ENCODE results near the gene ZPLD1.

Gene ZPLD1

GRCh38 chr3:102434715-102435114, at the start of gene ZPLD1:
Gene ZPLD1 (plus strand): TSS chr3:102435015. CDS start chr3:102438488, 3,473 bp downstream.
- TF ChIP-seq, protein P1, sequence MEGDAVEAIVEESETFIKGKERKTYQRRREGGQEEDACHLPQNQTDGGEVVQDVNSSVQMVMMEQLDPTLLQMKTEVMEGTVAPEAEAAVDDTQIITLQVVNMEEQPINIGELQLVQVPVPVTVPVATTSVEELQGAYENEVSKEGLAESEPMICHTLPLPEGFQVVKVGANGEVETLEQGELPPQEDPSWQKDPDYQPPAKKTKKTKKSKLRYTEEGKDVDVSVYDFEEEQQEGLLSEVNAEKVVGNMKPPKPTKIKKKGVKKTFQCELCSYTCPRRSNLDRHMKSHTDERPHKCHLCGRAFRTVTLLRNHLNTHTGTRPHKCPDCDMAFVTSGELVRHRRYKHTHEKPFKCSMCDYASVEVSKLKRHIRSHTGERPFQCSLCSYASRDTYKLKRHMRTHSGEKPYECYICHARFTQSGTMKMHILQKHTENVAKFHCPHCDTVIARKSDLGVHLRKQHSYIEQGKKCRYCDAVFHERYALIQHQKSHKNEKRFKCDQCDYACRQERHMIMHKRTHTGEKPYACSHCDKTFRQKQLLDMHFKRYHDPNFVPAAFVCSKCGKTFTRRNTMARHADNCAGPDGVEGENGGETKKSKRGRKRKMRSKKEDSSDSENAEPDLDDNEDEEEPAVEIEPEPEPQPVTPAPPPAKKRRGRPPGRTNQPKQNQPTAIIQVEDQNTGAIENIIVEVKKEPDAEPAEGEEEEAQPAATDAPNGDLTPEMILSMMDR (IDR thresholded peaks at IDR 0.05; ENCODE audit: low read depth, low read length), result no peak
- in situ Hi-C loops (cut with HindIII; ENCODE audit: low sequenced_read_pairs), result no loop called here
- H3K4me3 ChIP-seq (ENCODE audit: low read depth, low read length), result no peak within 1 kb of the TSS
- DNase-seq (ENCODE audit: low read depth, low spot score), result no peak

- H3K4me3 ChIP-seq (ENCODE audit: low read depth, low read length), result no peak overlapping the region
- TF ChIP-seq, protein P1 (IDR thresholded peaks at IDR 0.05; ENCODE audit: low read depth, low read length), result no peak
- DNase-seq (ENCODE audit: low read depth, low spot score), result no peak
- in situ Hi-C loops (cut with HindIII; ENCODE audit: low sequenced_read_pairs), result no loop called here
Measured at GRCh38 chr3:102390171-102390864, 44.5 kb upstream of the ZPLD1 start.

DNA sequence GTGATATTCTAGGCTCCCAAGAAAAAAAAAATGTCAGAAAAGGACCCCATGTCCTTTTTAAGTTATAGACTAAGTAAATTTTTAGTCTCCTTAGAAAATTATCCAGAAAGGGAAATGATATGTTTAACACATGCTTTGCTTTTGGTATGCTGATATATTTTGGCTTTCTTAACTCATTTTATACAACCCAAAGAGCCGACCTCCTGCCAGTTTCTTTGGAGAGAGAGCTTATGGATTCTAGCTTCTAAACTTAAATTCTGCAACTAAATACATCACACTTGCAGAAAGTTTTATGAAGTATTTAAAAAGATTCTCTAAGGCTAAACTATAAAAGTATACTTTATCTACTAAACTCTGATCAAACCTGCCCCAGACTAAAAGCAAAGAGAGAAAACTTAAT, 43.9 kb upstream of the ZPLD1 start:
- TF ChIP-seq, protein P1 (IDR thresholded peaks at IDR 0.05; ENCODE audit: low read depth, low read length), result no peak
- no peak overlapping the region for H3K4me3 ChIP-seq (ENCODE audit: low read depth, low read length)
- in situ Hi-C loops (cut with HindIII; ENCODE audit: low sequenced_read_pairs), result no loop called here
- no peak for DNase-seq (ENCODE audit: low read depth, low spot score)

DNA sequence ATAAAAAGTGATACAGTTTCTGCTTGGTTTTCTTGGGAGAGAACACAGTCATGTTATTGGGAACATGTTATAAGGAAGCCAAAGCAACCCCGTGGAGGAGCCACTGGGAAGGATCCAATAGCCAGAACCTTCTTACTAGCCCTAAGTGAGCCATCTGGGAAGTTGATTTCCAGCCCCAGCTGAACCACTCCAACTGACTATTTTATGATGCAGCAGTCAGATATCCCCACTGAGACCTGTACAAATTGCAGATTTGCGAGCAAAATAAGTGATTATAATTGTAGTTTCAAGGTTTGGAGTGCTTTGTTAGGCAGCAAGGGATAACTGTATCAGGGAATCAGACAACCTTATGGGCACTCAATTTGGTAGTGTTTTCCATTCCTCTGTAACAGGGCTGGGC, 43.3 kb upstream of the ZPLD1 start:
- DNase-seq (ENCODE audit: low read depth, low spot score), result no peak
- TF ChIP-seq, protein P1 (IDR thresholded peaks at IDR 0.05; ENCODE audit: low read depth, low read length), result no peak
- in situ Hi-C loops (cut with HindIII; ENCODE audit: low sequenced_read_pairs), result no loop called here
- H3K4me3 ChIP-seq (ENCODE audit: low read depth, low read length), result no peak overlapping the region

- TF ChIP-seq, protein P1 (IDR thresholded peaks at IDR 0.05; ENCODE audit: low read depth, low read length), result no peak
- no peak for DNase-seq (ENCODE audit: low read depth, low spot score)
- H3K4me3 ChIP-seq (ENCODE audit: low read depth, low read length), result no peak overlapping the region
- in situ Hi-C loops (cut with HindIII; ENCODE audit: low sequenced_read_pairs), result no loop called here
Measured at GRCh38 chr3:102394517-102394916, 40.3 kb upstream of the ZPLD1 start.

- TF ChIP-seq, protein P1 (IDR thresholded peaks at IDR 0.05; ENCODE audit: low read depth, low read length), result no peak
- no peak overlapping the region for H3K4me3 ChIP-seq (ENCODE audit: low read depth, low read length)
- in situ Hi-C loops (cut with HindIII; ENCODE audit: low sequenced_read_pairs), result no loop called here
- no peak for DNase-seq (ENCODE audit: low read depth, low spot score)
Measured at GRCh38 chr3:102398176-102398575, 36.6 kb upstream of the ZPLD1 start.

Measured in astrocyte of the spinal cord (primary cell).